Germinal center (tissue), 1 donor: Measurements from ENCODE around the gene CFAP299.

Experiments used
- DNase-seq: peaks from one replicate; pipeline ENCODE4 v3.0.0; 2012; ENCODE audit warnings: mixed read lengths, low spot score

The CFAP299 gene

GRCh38 chr4:80447493-80447892 is 112.0 kb downstream of the CFAP299 start:
- DNase-seq, result no peak

DNA sequence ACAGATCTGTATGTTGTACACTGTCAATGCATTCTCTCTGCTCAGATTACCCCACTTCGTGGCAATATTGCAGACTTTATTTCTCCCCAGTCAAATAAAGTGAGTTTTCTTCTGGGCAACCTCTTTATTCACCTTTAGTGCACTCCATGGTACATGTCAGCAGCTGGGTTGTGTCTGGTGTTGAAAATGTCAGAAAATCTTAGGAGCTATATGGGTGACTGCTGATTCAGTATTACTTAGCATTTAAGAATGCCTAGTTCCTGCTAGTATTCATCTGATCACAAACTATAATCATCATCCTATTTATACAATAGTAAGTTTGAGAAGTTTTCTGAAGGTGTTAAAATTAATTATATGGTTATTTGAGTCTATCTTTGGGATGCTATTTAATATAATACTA is 112.5 kb downstream of the CFAP299 start:
- DNase-seq, result no peak

- no peak for DNase-seq
Observed at GRCh38 chr4:80452055-80452454, 116.5 kb downstream of the CFAP299 start.

DNA sequence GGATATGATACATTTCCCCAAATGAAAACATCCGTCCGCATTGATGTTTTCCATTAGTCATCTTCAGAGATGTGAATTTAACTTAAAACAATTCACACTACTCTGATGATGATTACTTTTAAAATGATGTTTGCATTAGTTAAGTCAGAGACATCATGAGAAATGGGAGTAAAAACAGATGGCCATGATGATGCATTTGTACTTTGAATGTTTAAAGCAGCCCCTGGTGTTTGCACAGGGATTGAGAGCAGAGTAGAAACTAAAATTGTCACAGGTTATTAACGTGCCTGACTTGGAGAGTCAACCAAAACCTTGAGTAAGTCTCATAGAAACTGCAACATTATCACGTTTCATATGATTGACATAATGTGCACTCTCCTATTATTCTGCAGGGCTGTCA is 117.2 kb downstream of the CFAP299 start:
- no peak for DNase-seq

GRCh38 chr4:80454040-80454439 is 118.5 kb downstream of the CFAP299 start:
- no peak for DNase-seq

DNA sequence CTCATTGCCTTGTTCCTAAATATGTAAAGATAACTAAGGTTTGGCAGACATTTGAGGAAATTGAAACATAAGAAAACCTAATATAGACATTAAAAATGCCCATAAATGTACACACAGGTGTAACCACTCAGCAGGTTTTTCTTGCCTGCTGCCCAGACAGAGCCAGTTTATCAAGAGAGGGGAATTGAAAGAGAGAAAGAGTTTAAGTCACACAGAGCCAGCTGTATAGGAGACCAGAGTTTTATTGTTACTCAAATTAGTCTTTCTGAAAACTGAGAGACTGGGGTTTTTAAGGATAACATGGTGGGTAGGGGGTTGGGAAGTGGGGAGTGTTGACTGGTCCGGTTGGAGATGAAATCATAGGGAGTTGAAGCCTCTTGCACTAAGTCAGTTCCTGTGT is 119.0 kb downstream of the CFAP299 start:
- no peak for DNase-seq

- no peak for DNase-seq
Observed at GRCh38 chr4:80459918-80460473, 124.5 kb downstream of the CFAP299 start.

DNA sequence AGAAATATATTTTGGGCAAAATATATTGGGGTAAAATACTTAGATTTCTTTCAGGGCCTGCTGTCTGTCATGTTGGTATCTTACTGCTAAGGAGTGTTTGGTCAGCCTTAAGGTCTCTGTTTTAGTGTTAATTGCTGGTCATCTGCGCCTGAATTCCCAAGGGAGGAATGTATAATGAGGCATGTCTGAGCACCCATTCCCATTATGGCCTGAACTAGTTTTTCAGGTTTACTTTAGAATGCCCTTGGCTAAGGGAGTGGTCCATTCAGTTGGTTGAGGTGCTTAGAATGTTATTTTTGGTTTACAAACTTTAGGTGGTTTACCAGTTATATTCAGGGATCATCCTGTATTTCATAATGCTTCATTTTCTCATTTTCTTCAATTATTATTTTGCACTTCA is 125.9 kb downstream of the CFAP299 start:
- DNase-seq, result no peak

- DNase-seq, result no peak
Observed at GRCh38 chr4:80462621-80463091, 127.1 kb downstream of the CFAP299 start.

- no peak for DNase-seq
Observed at GRCh38 chr4:80463509-80463908, 128.0 kb downstream of the CFAP299 start.

- no peak for DNase-seq
Observed at GRCh38 chr4:80465238-80465637, 129.7 kb downstream of the CFAP299 start.

- no peak for DNase-seq
Observed at GRCh38 chr4:80465736-80466135, 130.2 kb downstream of the CFAP299 start.

- DNase-seq, result no peak
Observed at GRCh38 chr4:80466618-80467017, 131.1 kb downstream of the CFAP299 start.

DNA sequence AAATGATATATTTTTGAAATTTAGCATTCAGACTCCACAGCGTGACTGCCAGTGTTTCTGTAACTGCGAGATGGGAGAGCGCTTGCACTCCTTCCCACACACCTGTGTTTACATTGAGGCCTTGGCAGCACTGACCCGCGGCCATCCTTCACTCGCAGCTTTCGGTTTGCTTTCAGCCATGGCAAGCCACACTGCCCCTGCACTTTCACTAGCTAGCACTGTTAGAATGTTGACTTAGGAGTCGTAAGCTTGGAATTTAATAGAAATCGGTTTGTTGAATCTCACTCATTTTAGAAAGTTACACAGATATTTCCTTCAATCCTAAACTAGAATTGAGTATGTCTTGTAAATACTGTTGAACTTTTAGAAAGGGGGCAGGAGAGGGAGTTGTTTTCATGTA is 136.2 kb downstream of the CFAP299 start:
- no peak for DNase-seq

- no peak for DNase-seq
Observed at GRCh38 chr4:80475236-80475635, 139.7 kb downstream of the CFAP299 start.

- DNase-seq, result no peak
Observed at GRCh38 chr4:80475798-80476197, 140.3 kb downstream of the CFAP299 start.

DNA sequence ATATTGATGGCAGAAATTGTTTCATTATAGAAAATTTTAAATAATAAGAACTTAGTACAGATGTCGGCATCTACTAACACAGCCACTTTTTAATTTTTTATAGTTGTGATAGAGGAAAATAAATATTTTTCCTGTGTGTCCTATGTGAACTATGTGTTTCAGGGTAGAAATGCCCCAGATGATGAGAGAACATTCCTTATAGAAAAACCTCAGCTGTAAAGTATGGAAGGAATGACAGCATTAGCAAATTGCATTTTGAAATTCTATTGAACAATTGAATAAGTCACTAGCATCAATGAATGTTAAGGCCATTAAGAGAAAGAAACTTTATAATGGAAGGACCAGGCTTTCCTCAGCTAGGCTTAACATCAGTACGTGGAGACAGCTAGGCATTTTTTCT is 149.2 kb downstream of the CFAP299 start:
- DNase-seq, result no peak

GRCh38 chr4:80486603-80487002 is 151.1 kb downstream of the CFAP299 start:
- DNase-seq, result no peak

GRCh38 chr4:80489798-80490197 is 154.3 kb downstream of the CFAP299 start:
- DNase-seq, result peak; percentile 47

GRCh38 chr4:80492761-80493160 is 157.2 kb downstream of the CFAP299 start:
- no peak for DNase-seq

DNA sequence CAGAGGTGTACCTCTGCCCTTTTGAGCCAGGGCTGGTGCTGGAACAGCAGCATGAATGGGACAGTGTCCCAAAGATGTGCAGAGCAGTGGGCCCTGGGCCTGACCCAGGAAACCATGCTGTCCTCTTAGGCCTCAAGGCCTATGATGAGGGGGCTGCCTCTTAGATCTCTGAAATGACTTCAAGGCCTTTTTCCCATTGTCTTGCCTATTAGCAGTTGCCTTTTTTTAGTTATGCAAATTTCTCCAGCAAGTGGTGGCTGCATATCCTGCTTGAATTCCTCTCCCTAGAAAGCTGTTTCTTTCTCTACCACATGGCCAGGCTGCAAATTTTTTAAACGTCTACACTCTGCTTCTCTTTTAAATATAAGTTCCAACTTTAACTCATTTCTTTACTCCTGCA is 160.3 kb downstream of the CFAP299 start:
- DNase-seq, result no peak

GRCh38 chr4:80498725-80499124 is 163.2 kb downstream of the CFAP299 start:
- DNase-seq, result no peak

GRCh38 chr4:80500613-80501012 is 165.1 kb downstream of the CFAP299 start:
- DNase-seq, result no peak

GRCh38 chr4:80507077-80507476 is 171.5 kb downstream of the CFAP299 start:
- DNase-seq, result no peak

DNA sequence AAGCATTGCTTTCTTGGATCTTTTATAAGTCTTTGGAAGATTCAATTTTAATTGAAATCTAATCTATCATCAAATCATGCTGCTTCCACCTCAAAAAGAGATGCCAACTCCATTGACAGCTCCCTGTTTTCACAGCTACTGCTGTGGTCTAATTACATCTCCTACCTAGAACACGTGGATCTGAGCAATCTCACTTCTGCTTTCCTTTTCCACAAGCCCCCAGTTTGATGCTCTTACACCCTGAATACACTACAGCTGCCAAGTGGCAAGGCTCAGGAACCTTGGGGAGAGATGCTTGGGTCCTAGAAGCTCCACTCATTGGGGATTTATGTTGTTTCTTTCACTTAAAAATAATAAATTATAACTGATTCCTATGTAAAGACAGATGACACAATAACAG is 172.0 kb downstream of the CFAP299 start:
- DNase-seq, result peak; percentile 24
